GM12874 (cell line): ENCODE data around the gene LBX2.

Source experiments
- CTCF ChIP-seq: IDR thresholded peaks from 2 replicates; pipeline ENCODE4 v1.5.1; 2011; ENCODE audit warnings: low read depth, mild to moderate bottlenecking, control low read depth, low read length, moderate library complexity; ENCODE audit not compliant: insufficient read depth

LBX2 gene

GRCh38 chr2:74513605-74514367 is 14.4 kb upstream of the LBX2 start:
- TF ChIP-seq CTCF, result no peak

- TF ChIP-seq CTCF, result no peak
Measured at GRCh38 chr2:74512744-74513604, 13.6 kb upstream of the LBX2 start.

GRCh38 chr2:74511104-74511989 is 11.9 kb upstream of the LBX2 start:
- no peak for TF ChIP-seq CTCF

- no peak for TF ChIP-seq CTCF
Measured at GRCh38 chr2:74510272-74510671, 10.9 kb upstream of the LBX2 start.

GRCh38 chr2:74507926-74508520 is 8.6 kb upstream of the LBX2 start:
- TF ChIP-seq CTCF, result no peak

GRCh38 chr2:74507145-74507925 is 7.9 kb upstream of the LBX2 start, which contains the start of gene PCGF1:
PCGF1 (minus strand) TSS chr2:74507695; CDS start chr2:74507668, 27 bp downstream.
- peak; percentile 79 for TF ChIP-seq CTCF
